Activated naive CD4-positive, alpha-beta T cell treated with anti-CD3 and anti-CD28 coated beads for 36 hours (primary cell): Measurements from ENCODE around the gene HMG20A. TPM values are rescaled to one million over a fixed set of nuclear protein-coding genes. Genes with fewer than 3 reads are reported as not detected.
A peak's percentile ranks its signal among the peaks of the same experiment; 100 is the strongest.

ENCODE experiments used
- CTCF ChIA-PET: fragments of 350-600 bp; sonication (Branson Sonifier 250); formaldehyde crosslinking; loops from one replicate; lab custom pipeline; 2021; ENCODE audit warnings: antibody characterized with exemption; lab: Charles Lee
- DNase-seq: peaks from one replicate; pipeline ENCODE4 v3.0.0-alpha.2; 2020
- H3K27ac Mint-ChIP-seq: one replicate; pipeline ENCODE4 v1.8.0; 2021; ENCODE audit warnings: mild to moderate bottlenecking, mixed read lengths
- H3K27me3 Mint-ChIP-seq: one replicate; pipeline ENCODE4 v1.8.0; 2021; ENCODE audit warnings: low read depth, mixed read lengths
- H3K36me3 Mint-ChIP-seq: one replicate; pipeline ENCODE4 v1.8.0; 2021; ENCODE audit warnings: low read depth, mixed read lengths
- H3K4me1 Mint-ChIP-seq: one replicate; pipeline ENCODE4 v1.8.0; 2021; ENCODE audit warnings: low read depth, mixed read lengths
- H3K4me3 Mint-ChIP-seq: one replicate; pipeline ENCODE4 v1.8.0; 2021; ENCODE audit warnings: mild to moderate bottlenecking, moderate library complexity, mixed read lengths
- H3K9me3 Mint-ChIP-seq: one replicate; pipeline ENCODE4 v1.8.0; 2021; ENCODE audit warnings: mixed read lengths
- intact Hi-C: fragments of 100-400 bp; cut with micrococcal nuclease; formaldehyde crosslinking; loops from one replicate; pipeline ENCODE4 v1.15.1; 2023
- total RNA-seq, 2 experiments: library from RNA; stranded (reverse); gene quantifications; one replicate each; pipeline ENCODE4 v1.2.3, GENCODE V29; 2021

The HMG20A gene
- total RNA-seq, 2 experiments from 2014 or later = 33.1 to 38.2 TPM

- Mint-ChIP-seq H3K27ac (no peak overlapping the region), H3K9me3 (no peaks in the 10 kb centered on the region), H3K36me3 (peaks cover 8% of the 10 kb centered on the region), H3K4me3 (no peak overlapping the region), H3K4me1 (peaks cover 21% of the 10 kb centered on the region), H3K27me3 (no peaks in the 10 kb centered on the region)
- CTCF ChIA-PET = interaction anchor here (1.0 to 1.3 kb wide), 2 partner anchors 450 to 520 kb away, joined by 3 read pairs; no protein-coding TSS in a partner anchor
- no peak for DNase-seq
- intact Hi-C loops = no loop called here
These were observed 64.3 kb downstream of the HMG20A start for GRCh38 chr15:77484994-77485393.

- H3K36me3 Mint-ChIP-seq = peaks cover 10% of the 10 kb centered on the region
- DNase-seq = no peak
- CTCF ChIA-PET = interaction anchor here (0.6 to 1.4 kb wide), 3 partner anchors 57 to 622 kb away, joined by 3 read pairs; no protein-coding TSS in a partner anchor
- no peak overlapping the region for H3K4me3 Mint-ChIP-seq
- intact Hi-C loops = no loop called here
- peak overlapping the region; percentile 51 for H3K27ac Mint-ChIP-seq
- no peaks in the 10 kb centered on the region for H3K9me3 Mint-ChIP-seq
- H3K4me1 Mint-ChIP-seq = peaks cover 28% of the 10 kb centered on the region
- no peaks in the 10 kb centered on the region for H3K27me3 Mint-ChIP-seq
These were observed 66.1 kb downstream of the HMG20A start for GRCh38 chr15:77486542-77487468.

GRCh38 chr15:77487469-77487842 lies 66.8 kb downstream of the HMG20A start:
- peaks cover 28% of the 10 kb centered on the region for H3K4me1 Mint-ChIP-seq
- no peaks in the 10 kb centered on the region for H3K27me3 Mint-ChIP-seq
- H3K4me3 Mint-ChIP-seq = no peak overlapping the region
- peaks cover 10% of the 10 kb centered on the region for H3K36me3 Mint-ChIP-seq
- CTCF ChIA-PET = interaction anchor here (0.6 to 1.4 kb wide), 3 partner anchors 56 to 380 kb away, joined by 3 to 4 read pairs (median 3); no protein-coding TSS in a partner anchor
- no peaks in the 10 kb centered on the region for H3K9me3 Mint-ChIP-seq
- DNase-seq = no peak
- intact Hi-C loops = no loop called here
- H3K27ac Mint-ChIP-seq = peak overlapping the region; percentile 51

- CTCF ChIA-PET = interaction anchor here (0.7 to 1.4 kb wide), 3 partner anchors 56 to 380 kb away, joined by 3 to 4 read pairs (median 4); no protein-coding TSS in a partner anchor
- no peaks in the 10 kb centered on the region for H3K27me3 Mint-ChIP-seq
- peaks cover 30% of the 10 kb centered on the region for H3K4me1 Mint-ChIP-seq
- H3K9me3 Mint-ChIP-seq = no peaks in the 10 kb centered on the region
- peak overlapping the region; percentile 4 for H3K27ac Mint-ChIP-seq
- H3K36me3 Mint-ChIP-seq = peaks cover 10% of the 10 kb centered on the region
- DNase-seq = no peak
- intact Hi-C loops = no loop called here
- H3K4me3 Mint-ChIP-seq = no peak overlapping the region
These were observed 67.2 kb downstream of the HMG20A start for GRCh38 chr15:77487888-77488287.

GRCh38 chr15:77489647-77490046 lies 69.0 kb downstream of the HMG20A start:
- DNase-seq = no peak
- Mint-ChIP-seq H3K36me3 (peaks cover 8% of the 10 kb centered on the region), H3K9me3 (no peaks in the 10 kb centered on the region), H3K4me1 (peaks cover 46% of the 10 kb centered on the region), H3K27me3 (no peaks in the 10 kb centered on the region), H3K27ac (no peak overlapping the region), H3K4me3 (no peak overlapping the region)
- intact Hi-C loops = no loop called here
- CTCF ChIA-PET = interaction anchor here (0.7 to 0.8 kb wide), 2 partner anchors 9 to 10 kb away, joined by 3 to 4 read pairs; no protein-coding TSS in a partner anchor

- H3K4me1 Mint-ChIP-seq = peaks cover 28% of the 10 kb centered on the region
- peak; percentile 42 for DNase-seq
- CTCF ChIA-PET = interaction anchor here (0.6 to 2.3 kb wide), 8 partner anchors 10 to 543 kb away, joined by 3 to 10 read pairs (median 4); no protein-coding TSS in a partner anchor
- H3K36me3 Mint-ChIP-seq = peaks cover 3% of the 10 kb centered on the region
- H3K9me3 Mint-ChIP-seq = no peaks in the 10 kb centered on the region
- intact Hi-C loops = loop anchor here (2.0 kb wide), 2 partner anchors 73 to 591 kb away; partner anchors contain the start of genes HMG20A and PEAK1
- no peak overlapping the region for H3K4me3 Mint-ChIP-seq
- H3K27me3 Mint-ChIP-seq = no peaks in the 10 kb centered on the region
- H3K27ac Mint-ChIP-seq = no peak overlapping the region
These were observed 72.7 kb downstream of the HMG20A start for GRCh38 chr15:77493324-77493907.

GRCh38 chr15:77494073-77494867 lies 73.6 kb downstream of the HMG20A start:
- Mint-ChIP-seq H3K4me3 (no peak overlapping the region), H3K27me3 (no peaks in the 10 kb centered on the region), H3K4me1 (peaks cover 25% of the 10 kb centered on the region), H3K9me3 (no peaks in the 10 kb centered on the region), H3K27ac (no peak overlapping the region), H3K36me3 (peaks cover 3% of the 10 kb centered on the region)
- DNase-seq = no peak
- CTCF ChIA-PET = interaction anchor here (0.6 to 2.0 kb wide), 10 partner anchors 29 to 544 kb away, joined by 3 to 10 read pairs (median 4); no protein-coding TSS in a partner anchor
- intact Hi-C loops = no loop called here

GRCh38 chr15:77494964-77495363 lies 74.3 kb downstream of the HMG20A start:
- Mint-ChIP-seq H3K4me1 (peaks cover 25% of the 10 kb centered on the region), H3K4me3 (no peak overlapping the region), H3K27ac (no peak overlapping the region), H3K9me3 (no peaks in the 10 kb centered on the region), H3K36me3 (peaks cover 5% of the 10 kb centered on the region), H3K27me3 (no peaks in the 10 kb centered on the region)
- CTCF ChIA-PET = interaction anchor here (0.6 to 2.0 kb wide), 8 partner anchors 30 to 521 kb away, joined by 3 to 7 read pairs (median 4); no protein-coding TSS in a partner anchor
- DNase-seq = no peak
- intact Hi-C loops = no loop called here

- CTCF ChIA-PET = interaction anchor here (1.0 to 5.2 kb wide), 14 partner anchors 11 to 523 kb away, joined by 3 to 37 read pairs (median 6); partner anchors contain the start of gene PEAK1
- no peaks in the 10 kb centered on the region for H3K9me3 Mint-ChIP-seq
- H3K36me3 Mint-ChIP-seq = peaks cover 2% of the 10 kb centered on the region
- intact Hi-C loops = loop anchor here (1.0 to 2.0 kb wide), 2 partner anchors 310 to 521 kb away; no protein-coding TSS in a partner anchor
- DNase-seq = no peak
- H3K4me3 Mint-ChIP-seq = no peak overlapping the region
- no peak overlapping the region for H3K27ac Mint-ChIP-seq
- H3K4me1 Mint-ChIP-seq = peaks cover 18% of the 10 kb centered on the region
- H3K27me3 Mint-ChIP-seq = no peaks in the 10 kb centered on the region
These were observed 75.3 kb downstream of the HMG20A start for GRCh38 chr15:77495838-77496596.

GRCh38 chr15:77496715-77497109 lies 76.0 kb downstream of the HMG20A start:
- intact Hi-C loops = loop anchor here (1.0 to 2.0 kb wide), 3 partner anchors 310 to 522 kb away; no protein-coding TSS in a partner anchor
- CTCF ChIA-PET = interaction anchor here (0.6 to 5.2 kb wide), 26 partner anchors 11 to 526 kb away, joined by 3 to 37 read pairs (median 4); partner anchors contain the start of gene PEAK1
- H3K27me3 Mint-ChIP-seq = no peaks in the 10 kb centered on the region
- H3K27ac Mint-ChIP-seq = no peak overlapping the region
- H3K36me3 Mint-ChIP-seq = peaks cover 2% of the 10 kb centered on the region
- peaks cover 18% of the 10 kb centered on the region for H3K4me1 Mint-ChIP-seq
- H3K9me3 Mint-ChIP-seq = no peaks in the 10 kb centered on the region
- no peak overlapping the region for H3K4me3 Mint-ChIP-seq
- DNase-seq = peak; percentile 83
